ENCODE data around the gene SEZ6L.

SEZ6L gene

GRCh38 chr22:26333088-26333800 is 164.0 kb downstream of the SEZ6L start:
- H4K20me1 ChIP-seq (ENCODE audit: control insufficient read depth, insufficient read depth, low read depth, low read length), result no peaks in the 10 kb centered on the region
- H3K9me2 ChIP-seq (replicated peaks; ENCODE audit: control insufficient read depth, low read length), result no peaks in the 10 kb centered on the region
- H3K27ac ChIP-seq (ENCODE audit: low read depth, low read length), result no peak overlapping the region
- no peaks in the 10 kb centered on the region for H3K36me3 ChIP-seq (ENCODE audit: control insufficient read depth, low read length)
- no peak overlapping the region for H3K4me3 ChIP-seq (ENCODE audit: low read length)
- H3K27me3 ChIP-seq (ENCODE audit: control insufficient read depth, low read length), result peaks cover 3% of the 10 kb centered on the region; the same call in 1 of the 2 replicates
- H3K4me1 ChIP-seq (ENCODE audit: control insufficient read depth, low read length), result no peaks in the 10 kb centered on the region
- H3K9me3 ChIP-seq (ENCODE audit: control insufficient read depth, insufficient read depth, low read length), result no peaks in the 10 kb centered on the region
- H3F3A ChIP-seq (ENCODE audit: control insufficient read depth, insufficient read depth), result no peaks in the 10 kb centered on the region
- TF ChIP-seq EZH2phosphoT487 (IDR thresholded peaks at IDR 0.05; ENCODE audit: borderline replicate concordance, low read length), result no peak
- TF ChIP-seq CTCF (IDR thresholded peaks at IDR 0.05; ENCODE audit: low read depth, low read length, poor library complexity, severe bottlenecking), result no peak
- H3K79me2 ChIP-seq (ENCODE audit: control insufficient read depth, low read length), result no peaks in the 10 kb centered on the region
- no peak overlapping the region for H3K4me2 ChIP-seq (ENCODE audit: low read length)

GRCh38 chr22:26334232-26334631 is 165.0 kb downstream of the SEZ6L start:
- no peaks in the 10 kb centered on the region for H4K20me1 ChIP-seq (ENCODE audit: control insufficient read depth, insufficient read depth, low read depth, low read length)
- no peaks in the 10 kb centered on the region for H3K36me3 ChIP-seq (ENCODE audit: control insufficient read depth, low read length)
- TF ChIP-seq EZH2phosphoT487 (IDR thresholded peaks at IDR 0.05; ENCODE audit: borderline replicate concordance, low read length), result no peak
- TF ChIP-seq CTCF (IDR thresholded peaks at IDR 0.05; ENCODE audit: low read depth, low read length, poor library complexity, severe bottlenecking), result no peak
- no peaks in the 10 kb centered on the region for H3K4me1 ChIP-seq (ENCODE audit: control insufficient read depth, low read length)
- H3K4me2 ChIP-seq (ENCODE audit: low read length), result no peak overlapping the region
- no peaks in the 10 kb centered on the region for H3K9me3 ChIP-seq (ENCODE audit: control insufficient read depth, insufficient read depth, low read length)
- H3K27me3 ChIP-seq (ENCODE audit: control insufficient read depth, low read length), result peaks cover 4% of the 10 kb centered on the region; the same call in 1 of the 2 replicates
- no peak overlapping the region for H3K27ac ChIP-seq (ENCODE audit: low read depth, low read length)
- no peaks in the 10 kb centered on the region for H3F3A ChIP-seq (ENCODE audit: control insufficient read depth, insufficient read depth)
- H3K4me3 ChIP-seq (ENCODE audit: low read length), result no peak overlapping the region
- H3K79me2 ChIP-seq (ENCODE audit: control insufficient read depth, low read length), result no peaks in the 10 kb centered on the region
- no peaks in the 10 kb centered on the region for H3K9me2 ChIP-seq (replicated peaks; ENCODE audit: control insufficient read depth, low read length)

GRCh38 chr22:26336773-26337172 is 167.5 kb downstream of the SEZ6L start:
- H3K36me3 ChIP-seq (ENCODE audit: control insufficient read depth, low read length), result no peaks in the 10 kb centered on the region
- H3K9me2 ChIP-seq (replicated peaks; ENCODE audit: control insufficient read depth, low read length), result no peaks in the 10 kb centered on the region
- peaks cover 6% of the 10 kb centered on the region; the same call in 1 of the 2 replicates for H3K27me3 ChIP-seq (ENCODE audit: control insufficient read depth, low read length)
- no peak overlapping the region for H3K4me2 ChIP-seq (ENCODE audit: low read length)
- no peaks in the 10 kb centered on the region for H3K4me1 ChIP-seq (ENCODE audit: control insufficient read depth, low read length)
- no peaks in the 10 kb centered on the region for H3F3A ChIP-seq (ENCODE audit: control insufficient read depth, insufficient read depth)
- H3K9me3 ChIP-seq (ENCODE audit: control insufficient read depth, insufficient read depth, low read length), result no peaks in the 10 kb centered on the region
- no peaks in the 10 kb centered on the region for H3K79me2 ChIP-seq (ENCODE audit: control insufficient read depth, low read length)
- H3K27ac ChIP-seq (ENCODE audit: low read depth, low read length), result no peak overlapping the region
- H3K4me3 ChIP-seq (ENCODE audit: low read length), result no peak overlapping the region
- H4K20me1 ChIP-seq (ENCODE audit: control insufficient read depth, insufficient read depth, low read depth, low read length), result no peaks in the 10 kb centered on the region
- TF ChIP-seq EZH2phosphoT487 (IDR thresholded peaks at IDR 0.05; ENCODE audit: borderline replicate concordance, low read length) (no peak), CTCF (IDR thresholded peaks at IDR 0.05; ENCODE audit: low read depth, low read length, poor library complexity, severe bottlenecking) (no peak)
